Glutamatergic neuron (in vitro differentiated cells): ENCODE results near the gene QKI. TPM values are rescaled to one million over a fixed set of nuclear protein-coding genes. Genes with fewer than 3 reads are reported as not detected.

ENCODE experiments used
- DNase-seq: peaks from one replicate; pipeline ENCODE4 v3.0.0; 2022
- H3K27ac Mint-ChIP-seq: one replicate; pipeline ENCODE4 v1.8.0; 2020; ENCODE audit warnings: mild to moderate bottlenecking, mixed read lengths, inconsistent platforms; ENCODE audit not compliant: unreplicated experiment
- H3K27me3 Mint-ChIP-seq: one replicate; pipeline ENCODE4 v1.8.0; 2020; ENCODE audit warnings: mild to moderate bottlenecking, moderate library complexity, mixed read lengths, inconsistent platforms; ENCODE audit not compliant: unreplicated experiment
- H3K36me3 Mint-ChIP-seq: one replicate; pipeline ENCODE4 v1.8.0; 2020; ENCODE audit warnings: mild to moderate bottlenecking, mixed read lengths, inconsistent platforms; ENCODE audit not compliant: unreplicated experiment
- H3K4me1 Mint-ChIP-seq: one replicate; pipeline ENCODE4 v1.8.0; 2020; ENCODE audit warnings: mild to moderate bottlenecking, low read depth, mixed read lengths, inconsistent platforms; ENCODE audit not compliant: unreplicated experiment
- H3K4me3 Mint-ChIP-seq: one replicate; pipeline ENCODE4 v1.8.0; 2020; ENCODE audit warnings: mild to moderate bottlenecking, mixed read lengths, inconsistent platforms; ENCODE audit not compliant: unreplicated experiment
- H3K9me3 Mint-ChIP-seq: one replicate; pipeline ENCODE4 v1.8.0; 2020; ENCODE audit warnings: mild to moderate bottlenecking, moderate library complexity, mixed read lengths, inconsistent platforms; ENCODE audit not compliant: unreplicated experiment
- CTCF ChIP-seq: fragments of 200-600 bp; sonication (generic); IDR thresholded peaks from one replicate; pipeline ENCODE4 v1.5.0; 2021; ENCODE audit not compliant: partially characterized antibody, unreplicated experiment
- total RNA-seq: library from RNA; stranded (reverse); fragmentation: NEBNext Ultra II Directional; extraction: Animal tissue kit (Norgen Biotek cat#: 25700); gene quantifications from one replicate; pipeline ENCODE4 v1.2.1, GENCODE V29; 2021; ENCODE audit not compliant: unreplicated experiment

QKI gene
- total RNA-seq, 1 donor from 2014 or later: 50.5 TPM

DNA sequence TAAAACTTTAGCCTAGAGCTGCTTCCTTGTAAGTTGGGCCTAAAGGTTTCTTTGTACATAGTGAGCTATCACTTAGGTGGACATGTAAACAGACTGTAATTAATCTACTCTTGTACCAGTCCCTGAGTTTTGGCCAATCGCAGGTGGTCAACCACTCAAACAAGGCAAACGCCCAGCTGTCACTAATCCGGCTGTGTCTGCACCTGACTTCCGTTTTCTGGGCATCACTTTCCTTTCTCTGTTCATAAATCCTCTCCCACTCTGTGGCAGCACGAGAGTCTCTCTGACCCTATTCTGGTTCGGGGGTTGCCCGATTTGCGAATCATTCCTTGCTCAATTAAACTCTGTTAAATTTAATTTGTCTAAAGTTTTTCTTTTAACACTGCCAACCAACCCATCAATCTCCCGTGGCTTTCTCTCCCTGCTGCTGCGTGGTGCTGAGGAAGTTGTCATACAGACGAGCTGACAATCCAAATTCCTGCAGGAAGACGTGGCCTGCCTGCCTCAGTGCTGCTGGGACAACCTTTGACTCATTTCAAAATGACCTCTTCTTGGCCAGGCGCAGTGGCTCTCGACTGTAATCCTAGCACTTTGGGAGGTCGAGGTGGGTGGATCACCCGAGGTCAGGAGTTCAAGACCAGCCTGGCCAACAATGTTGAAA, 206.3 kb downstream of the QKI start:
- Mint-ChIP-seq H3K4me1 (no peaks in the 10 kb centered on the region), H3K27me3 (no peaks in the 10 kb centered on the region)
- DNase-seq: no peak

GRCh38 chr6:163625265-163625664, 210.7 kb downstream of the QKI start:
- Mint-ChIP-seq H3K9me3 (peaks cover 5% of the 10 kb centered on the region), H3K4me3 (no peak overlapping the region), H3K4me1 (no peaks in the 10 kb centered on the region), H3K27ac (no peak overlapping the region), H3K36me3 (peaks cover 12% of the 10 kb centered on the region), H3K27me3 (peaks cover 3% of the 10 kb centered on the region)
- no peak for DNase-seq
- no peak for TF ChIP-seq CTCF

More for the DNA sequence above, 206.3 kb downstream of the QKI start:
- peaks cover 7% of the 10 kb centered on the region for H3K36me3 Mint-ChIP-seq
- no peak overlapping the region for H3K27ac Mint-ChIP-seq
- no peak for TF ChIP-seq CTCF
- H3K9me3 Mint-ChIP-seq: peaks cover 3% of the 10 kb centered on the region
- no peak overlapping the region for H3K4me3 Mint-ChIP-seq

- Mint-ChIP-seq H3K4me1 (no peaks in the 10 kb centered on the region), H3K36me3 (peaks cover 12% of the 10 kb centered on the region), H3K4me3 (no peak overlapping the region), H3K27ac (no peak overlapping the region), H3K9me3 (peaks cover 6% of the 10 kb centered on the region), H3K27me3 (peaks cover 4% of the 10 kb centered on the region)
- no peak for TF ChIP-seq CTCF
- no peak for DNase-seq
Observed at GRCh38 chr6:163626073-163626867, 211.8 kb downstream of the QKI start.

GRCh38 chr6:163627274-163628062, 212.9 kb downstream of the QKI start:
- peaks cover 5% of the 10 kb centered on the region for H3K36me3 Mint-ChIP-seq

More at GRCh38 chr6:163627274-163628062, 212.9 kb downstream of the QKI start:
- Mint-ChIP-seq H3K4me1 (no peaks in the 10 kb centered on the region), H3K27me3 (peaks cover 4% of the 10 kb centered on the region), H3K27ac (no peak overlapping the region), H3K9me3 (peaks cover 3% of the 10 kb centered on the region), H3K4me3 (no peak overlapping the region)
- no peak for DNase-seq
- no peak for TF ChIP-seq CTCF
